BLaER1 treated with 17β-estradiol and CSF1 and Interleukin-3, amounts not matched to agents 10 nM and 100 nM (cell line): ENCODE data around the gene ACTMAP.

Experiments used
- H3K27ac ChIP-seq, 11 experiments: shearing (Covaris generic); formaldehyde crosslinking; 2 replicates each; pipeline ENCODE4 v1.8.1; 2022
- H3K27me3 ChIP-seq, 11 experiments: shearing (Covaris generic); formaldehyde crosslinking; 2 replicates each; pipeline ENCODE4 v1.8.1; 2022
- H3K36me3 ChIP-seq, 11 experiments: shearing (Covaris generic); formaldehyde crosslinking; 2 replicates each; pipeline ENCODE4 v1.8.1; 2022
- H3K4me1 ChIP-seq, 10 experiments: shearing (Covaris generic); formaldehyde crosslinking; 2 replicates each; pipeline ENCODE4 v1.8.1; 2022
- H3K4me2 ChIP-seq, 11 experiments: shearing (Covaris generic); formaldehyde crosslinking; 2 replicates each; pipeline ENCODE4 v1.8.1; 2022
- H3K4me3 ChIP-seq, 10 experiments: shearing (Covaris generic); formaldehyde crosslinking; 2 replicates each; pipeline ENCODE4 v1.8.1; 2022
- H3K9ac ChIP-seq, 11 experiments: shearing (Covaris generic); formaldehyde crosslinking; 2 replicates each; pipeline ENCODE4 v1.8.1; 2022
- H3K9me3 ChIP-seq, 11 experiments: shearing (Covaris generic); formaldehyde crosslinking; replicated peaks in 1 of 11; 2 replicates each; pipeline ENCODE4 v1.8.1; 2022
- H4K20me1 ChIP-seq, 11 experiments: shearing (Covaris generic); formaldehyde crosslinking; 2 replicates each; pipeline ENCODE4 v1.8.1; 2022
- Cebpa-rat ChIP-seq, 11 experiments: shearing (Covaris generic); IDR thresholded peaks; 2 replicates each; pipeline ENCODE4 v1.8.1; 2022

ACTMAP gene

GRCh38 chr19:40724315-40724714, 26.0 kb downstream of the ACTMAP start:
- Histone ChIP-seq H3K27me3 (no peaks in the 10 kb centered on the region), H4K20me1 (peaks cover 0 to 20% (median 0%) of the 10 kb centered on the region in 11 experiments; a peak in 5 of 22 replicates), H3K4me1 (peaks cover 16 to 33% (median 20%) of the 10 kb centered on the region in 10 experiments), H3K9ac (no peak overlapping the region), H3K36me3 (peaks cover 24 to 73% (median 54%) of the 10 kb centered on the region in 11 experiments), H3K4me3 (no peak overlapping the region), H3K4me2 (no peak overlapping the region), H3K9me3 (peaks cover 0 to 10% (median 0%) of the 10 kb centered on the region in 11 experiments; a peak in 2 of 22 replicates), H3K27ac (no peak overlapping the region)
- TF ChIP-seq Cebpa-rat (IDR thresholded peaks at IDR 0.05) = no peak

- H3K9ac ChIP-seq = no peak overlapping the region
- peaks cover 24 to 67% (median 49%) of the 10 kb centered on the region in 11 experiments for H3K36me3 ChIP-seq
- no peak overlapping the region for H3K4me2 ChIP-seq
- no peak overlapping the region for H3K4me3 ChIP-seq
- peaks cover 21 to 38% (median 26%) of the 10 kb centered on the region in 10 experiments for H3K4me1 ChIP-seq
- peaks cover 0 to 20% (median 3%) of the 10 kb centered on the region in 11 experiments; a peak in 8 of 22 replicates for H4K20me1 ChIP-seq
- H3K27me3 ChIP-seq = no peaks in the 10 kb centered on the region
- no peak for TF ChIP-seq Cebpa-rat (IDR thresholded peaks at IDR 0.05)
- no peak overlapping the region for H3K27ac ChIP-seq
- H3K9me3 ChIP-seq = peaks cover 0 to 10% (median 0%) of the 10 kb centered on the region in 11 experiments; a peak in 2 of 22 replicates
Observed at GRCh38 chr19:40723661-40724254, 26.5 kb downstream of the ACTMAP start.

DNA sequence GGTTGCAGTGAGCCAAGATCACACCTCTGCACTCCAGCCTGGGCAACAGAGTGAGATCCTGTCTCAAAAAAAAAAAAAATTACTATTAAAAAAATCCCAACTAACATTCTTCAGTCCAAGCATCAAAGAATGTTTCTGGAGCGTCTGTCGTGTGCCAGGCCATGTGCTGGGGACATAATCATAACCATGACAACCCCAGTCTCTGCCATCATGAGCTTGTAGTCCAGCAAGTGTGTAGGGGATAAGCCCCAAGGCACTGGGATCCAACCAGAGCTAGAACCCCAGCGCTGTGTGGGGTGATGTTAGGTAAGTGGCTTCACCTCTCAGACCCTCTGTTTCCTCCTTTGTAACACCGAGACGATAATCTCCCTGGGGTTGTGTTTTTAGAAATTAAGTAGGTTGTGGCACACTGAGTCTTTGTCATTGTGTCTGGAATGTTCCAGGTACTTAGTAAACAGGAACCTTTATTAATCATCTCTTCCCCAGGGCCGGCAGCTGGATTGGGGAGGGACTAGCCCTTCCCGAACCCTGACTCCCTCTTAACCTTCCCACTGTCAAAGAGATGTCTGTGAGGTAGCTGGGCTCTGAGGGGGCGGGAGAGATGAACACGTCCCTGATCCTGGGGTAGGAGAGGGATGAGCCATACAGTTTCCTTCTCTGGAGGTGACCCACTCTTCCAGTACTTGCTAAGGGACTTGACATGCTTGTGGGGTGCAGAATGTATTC, 28.2 kb downstream of the ACTMAP start:
- TF ChIP-seq Cebpa-rat (IDR thresholded peaks at IDR 0.05) = no peak
- Histone ChIP-seq H3K4me2 (peak overlapping the region in 3 of 11 experiments; percentile 37 to 98 (median 97); a peak in 2 of 22 replicates), H3K4me1 (peaks cover 36 to 51% (median 41%) of the 10 kb centered on the region in 10 experiments), H3K9me3 (peaks cover 0 to 5% (median 0%) of the 10 kb centered on the region in 11 experiments; a peak in 1 of 22 replicates), H4K20me1 (peaks cover 0 to 34% (median 12%) of the 10 kb centered on the region in 11 experiments; a peak in 12 of 22 replicates), H3K27me3 (no peaks in the 10 kb centered on the region), H3K4me3 (no peak overlapping the region), H3K36me3 (peaks cover 15 to 51% (median 34%) of the 10 kb centered on the region in 11 experiments; a peak in 21 of 22 replicates), H3K9ac (peak overlapping the region in 1 of 11 experiments; percentile 17; a peak in 1 of 22 replicates), H3K27ac (no peak overlapping the region)

- H3K4me1 ChIP-seq = peaks cover 40 to 55% (median 45%) of the 10 kb centered on the region in 10 experiments
- no peak overlapping the region for H3K27ac ChIP-seq
- peaks cover 7 to 41% (median 26%) of the 10 kb centered on the region in 11 experiments; a peak in 21 of 22 replicates for H3K36me3 ChIP-seq
- H3K27me3 ChIP-seq = no peaks in the 10 kb centered on the region
- H4K20me1 ChIP-seq = peaks cover 0 to 34% (median 12%) of the 10 kb centered on the region in 11 experiments; a peak in 12 of 22 replicates
- H3K4me2 ChIP-seq = peak overlapping the region in 9 of 11 experiments; percentile 84 to 99 (median 97); a peak in 15 of 22 replicates
- no peak overlapping the region; a peak in 1 of 20 replicates for H3K4me3 ChIP-seq
- peak overlapping the region in 2 of 11 experiments; percentile 18 to 44; a peak in 3 of 22 replicates for H3K9ac ChIP-seq
- no peak for TF ChIP-seq Cebpa-rat (IDR thresholded peaks at IDR 0.05)
- H3K9me3 ChIP-seq = no peaks in the 10 kb centered on the region
Observed at GRCh38 chr19:40721140-40721486, 29.2 kb downstream of the ACTMAP start.

DNA sequence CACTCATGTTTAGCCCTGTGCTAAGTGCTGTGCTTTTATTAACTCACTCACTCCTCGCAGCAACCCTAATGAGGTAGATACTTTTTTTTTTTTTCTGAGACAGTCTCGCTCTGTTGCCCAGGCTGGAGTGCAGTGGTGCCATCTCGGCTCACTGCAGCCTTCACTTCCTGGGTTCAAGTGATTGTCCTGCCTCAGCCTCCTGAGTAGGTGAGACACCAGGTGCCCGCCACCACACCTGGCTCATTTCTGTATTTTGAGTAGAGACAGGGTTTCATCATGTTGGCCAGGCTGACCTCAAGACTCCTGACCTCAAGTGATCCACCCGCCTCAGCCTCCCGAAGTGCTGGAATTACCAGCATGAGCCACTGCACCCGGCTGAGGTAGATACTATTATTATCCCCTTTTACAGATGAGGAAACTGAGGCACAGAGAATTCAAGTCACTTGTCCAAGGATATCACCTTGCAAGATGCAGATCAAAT, 30.8 kb downstream of the ACTMAP start:
- Histone ChIP-seq H3K9me3 (no peaks in the 10 kb centered on the region), H3K36me3 (peaks cover 6 to 24% (median 11%) of the 10 kb centered on the region in 11 experiments; a peak in 17 of 22 replicates), H3K4me3 (peak overlapping the region; percentile 71 to 93 (median 83); a peak in 19 of 20 replicates), H3K4me2 (peak overlapping the region; percentile 84 to 100 (median 97)), H3K4me1 (peaks cover 54 to 68% (median 58%) of the 10 kb centered on the region in 10 experiments), H3K27me3 (no peaks in the 10 kb centered on the region), H3K9ac (peak overlapping the region; percentile 78 to 94 (median 90); a peak in 21 of 22 replicates), H4K20me1 (peaks cover 0 to 34% (median 9%) of the 10 kb centered on the region in 11 experiments; a peak in 11 of 22 replicates), H3K27ac (peak overlapping the region in 6 of 11 experiments; percentile 9 to 90 (median 58); a peak in 5 of 22 replicates)
- no peak for TF ChIP-seq Cebpa-rat (IDR thresholded peaks at IDR 0.05)

DNA sequence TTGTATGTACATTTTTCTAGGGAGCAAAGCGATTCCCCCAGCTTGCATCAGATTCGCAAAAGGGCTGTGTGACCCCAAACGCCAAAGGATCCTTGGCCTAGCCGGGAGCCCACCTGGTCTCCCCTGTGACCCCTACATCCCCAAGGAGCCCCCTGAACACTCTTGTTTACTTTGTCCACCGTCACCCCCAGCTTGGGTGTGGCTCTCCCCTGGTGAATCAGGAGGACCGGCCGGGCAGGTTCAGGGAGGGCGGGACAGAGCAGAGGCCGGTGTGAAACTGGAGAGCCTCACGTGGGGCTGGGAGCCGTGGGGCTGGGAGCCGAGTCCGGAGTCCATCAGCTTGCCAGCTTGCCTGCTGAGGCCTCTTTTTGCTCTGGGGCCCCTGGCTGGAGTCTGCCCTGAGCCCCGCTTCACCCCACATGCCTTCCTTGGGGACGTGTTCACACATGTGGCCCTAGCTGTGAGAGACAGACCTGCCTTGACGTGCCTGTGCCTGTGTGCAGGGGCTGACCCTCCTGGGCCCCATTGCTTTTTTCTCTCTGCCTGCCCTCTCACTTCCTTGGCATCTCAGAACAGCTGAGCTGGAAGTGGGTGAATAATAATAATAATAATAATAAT, 31.4 kb downstream of the ACTMAP start:
- peak overlapping the region; percentile 71 to 93 (median 83) for H3K4me3 ChIP-seq
- TF ChIP-seq Cebpa-rat (IDR thresholded peaks at IDR 0.05) = no peak
- peak overlapping the region; percentile 78 to 94 (median 90) for H3K9ac ChIP-seq
- peaks cover 58 to 74% (median 63%) of the 10 kb centered on the region in 10 experiments for H3K4me1 ChIP-seq
- no peaks in the 10 kb centered on the region for H3K9me3 ChIP-seq
- peaks cover 0 to 34% (median 9%) of the 10 kb centered on the region in 11 experiments; a peak in 11 of 22 replicates for H4K20me1 ChIP-seq
- no peaks in the 10 kb centered on the region for H3K27me3 ChIP-seq
- H3K27ac ChIP-seq = peak overlapping the region; percentile 14 to 90 (median 55); a peak in 17 of 22 replicates
- H3K36me3 ChIP-seq = peaks cover 2 to 19% (median 5%) of the 10 kb centered on the region in 11 experiments; a peak in 16 of 22 replicates
- H3K4me2 ChIP-seq = peak overlapping the region; percentile 84 to 100 (median 97)

DNA sequence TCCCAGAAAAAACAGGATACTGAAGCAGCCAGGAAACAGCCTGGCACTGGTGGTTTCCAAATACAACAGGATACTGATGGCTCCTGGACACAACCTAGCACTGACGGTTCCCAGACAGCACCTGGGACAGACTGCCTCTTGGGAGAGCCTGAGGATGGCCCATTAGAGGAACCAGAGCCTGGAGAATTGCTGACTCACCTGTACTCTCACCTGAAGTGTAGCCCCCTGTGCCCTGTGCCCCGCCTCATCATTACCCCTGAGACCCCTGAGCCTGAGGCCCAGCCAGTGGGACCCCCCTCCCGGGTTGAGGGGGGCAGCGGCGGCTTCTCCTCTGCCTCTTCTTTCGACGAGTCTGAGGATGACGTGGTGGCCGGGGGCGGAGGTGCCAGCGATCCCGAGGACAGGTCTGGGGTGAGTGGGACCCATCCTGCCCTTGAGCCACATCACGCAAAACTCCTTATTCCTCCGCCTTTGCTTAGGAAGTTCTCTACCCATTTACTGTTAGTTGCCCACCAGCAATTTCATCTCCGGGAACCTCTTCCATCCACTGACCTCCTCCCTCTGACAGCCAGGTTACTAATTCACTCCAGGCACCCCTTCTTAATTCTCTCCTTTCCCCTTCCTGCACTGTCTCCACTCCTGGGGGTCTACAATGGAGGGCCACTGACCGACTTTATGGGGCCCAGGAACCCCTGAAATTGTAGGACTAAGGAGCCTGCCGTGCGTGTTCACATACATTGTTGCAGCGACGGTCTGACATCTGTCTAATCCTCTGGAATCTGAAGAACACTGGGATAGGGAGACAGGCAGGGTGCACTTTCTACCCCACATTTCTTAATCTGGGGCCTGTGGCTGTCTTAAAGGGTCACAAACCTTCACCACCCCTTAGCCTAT, 32.1 kb downstream of the ACTMAP start:
- peak overlapping the region; percentile 71 to 93 (median 83) for H3K4me3 ChIP-seq
- H3K36me3 ChIP-seq = peaks cover 0 to 13% (median 4%) of the 10 kb centered on the region in 11 experiments; a peak in 5 of 22 replicates
- no peaks in the 10 kb centered on the region for H3K27me3 ChIP-seq
- peaks cover 58 to 81% (median 65%) of the 10 kb centered on the region in 10 experiments for H3K4me1 ChIP-seq
- H3K9me3 ChIP-seq = no peaks in the 10 kb centered on the region
- no peak for TF ChIP-seq Cebpa-rat (IDR thresholded peaks at IDR 0.05)
- peak overlapping the region; percentile 45 to 90 (median 83); a peak in 19 of 22 replicates for H3K27ac ChIP-seq
- H3K9ac ChIP-seq = peak overlapping the region; percentile 78 to 94 (median 90)
- peaks cover 0 to 34% (median 9%) of the 10 kb centered on the region in 11 experiments; a peak in 11 of 22 replicates for H4K20me1 ChIP-seq
- H3K4me2 ChIP-seq = peak overlapping the region; percentile 84 to 100 (median 97)
